GM19328 (cell line): ENCODE results near the gene PKDREJ.
"Not testable (repeated sequence)": the region's sequence is repeated elsewhere in the genome, so short reads cannot be mapped to it uniquely, and the experiment has no call there.

ENCODE experiments used
- ATAC-seq: cut with Tn5 transposase; IDR thresholded peaks from one replicate; pipeline ENCODE4 v1.9.1; 2021; ENCODE audit warnings: mild to moderate bottlenecking, moderate library complexity; ENCODE audit not compliant: unreplicated experiment

The PKDREJ gene

GRCh38 chr22:46267431-46268279, 4.5 kb upstream of the PKDREJ start, which contains the start of gene TTC38:
Gene TTC38 (plus strand): TSS chr22:46268008. CDS start chr22:46268040, 32 bp downstream.
- no peak for ATAC-seq

- not testable (repeated sequence) for ATAC-seq
Measured at GRCh38 chr22:46265627-46266026, 2.5 kb upstream of the PKDREJ start.

- not testable (repeated sequence) for ATAC-seq
Measured at GRCh38 chr22:46264520-46264919, 1.4 kb upstream of the PKDREJ start.

- no peak for ATAC-seq
Measured at GRCh38 chr22:46262449-46263215, 511 bp downstream of the PKDREJ start.

- no peak for ATAC-seq
Measured at GRCh38 chr22:46260038-46260437, 3.1 kb downstream of the PKDREJ start.

- no peak for ATAC-seq
Measured at GRCh38 chr22:46259374-46259773, 3.8 kb downstream of the PKDREJ start.

GRCh38 chr22:46256358-46256958, 6.7 kb downstream of the PKDREJ start:
- ATAC-seq: no peak

GRCh38 chr22:46251816-46252380, 11.2 kb downstream of the PKDREJ start:
- ATAC-seq: no peak

GRCh38 chr22:46251266-46251665, 11.9 kb downstream of the PKDREJ start:
- ATAC-seq: no peak

- ATAC-seq: peak; percentile 4
Measured at GRCh38 chr22:46250783-46251125, 12.4 kb downstream of the PKDREJ start.

GRCh38 chr22:46250035-46250782, 12.9 kb downstream of the PKDREJ start, which contains the start of gene CDPF1:
Gene CDPF1 (minus strand): TSS chr22:46250293. CDS start chr22:46248284, 2,009 bp downstream.
- ATAC-seq: peak; percentile 79

- ATAC-seq: no peak
Measured at GRCh38 chr22:46247443-46247975, 15.6 kb downstream of the PKDREJ start.

- no peak for ATAC-seq
Measured at GRCh38 chr22:46246178-46246577, 17.0 kb downstream of the PKDREJ start.

- no peak for ATAC-seq
Measured at GRCh38 chr22:46245511-46245910, 17.6 kb downstream of the PKDREJ start.

- ATAC-seq: no peak
Measured at GRCh38 chr22:46244771-46245170, 18.4 kb downstream of the PKDREJ start.

GRCh38 chr22:46242076-46242475, 21.1 kb downstream of the PKDREJ start:
- no peak for ATAC-seq

- no peak for ATAC-seq
Measured at GRCh38 chr22:46241396-46242007, 21.6 kb downstream of the PKDREJ start.

- ATAC-seq: no peak
Measured at GRCh38 chr22:46240907-46241306, 22.2 kb downstream of the PKDREJ start.

- ATAC-seq: no peak
Measured at GRCh38 chr22:46240506-46240905, 22.6 kb downstream of the PKDREJ start.

- ATAC-seq: no peak
Measured at GRCh38 chr22:46240073-46240472, 23.1 kb downstream of the PKDREJ start.
